ENCODE results near the gene CXCR1.
"Not testable (repeated sequence)": the region's sequence is repeated elsewhere in the genome, so short reads cannot be mapped to it uniquely, and the experiment has no call there.

The CXCR1 gene

DNA sequence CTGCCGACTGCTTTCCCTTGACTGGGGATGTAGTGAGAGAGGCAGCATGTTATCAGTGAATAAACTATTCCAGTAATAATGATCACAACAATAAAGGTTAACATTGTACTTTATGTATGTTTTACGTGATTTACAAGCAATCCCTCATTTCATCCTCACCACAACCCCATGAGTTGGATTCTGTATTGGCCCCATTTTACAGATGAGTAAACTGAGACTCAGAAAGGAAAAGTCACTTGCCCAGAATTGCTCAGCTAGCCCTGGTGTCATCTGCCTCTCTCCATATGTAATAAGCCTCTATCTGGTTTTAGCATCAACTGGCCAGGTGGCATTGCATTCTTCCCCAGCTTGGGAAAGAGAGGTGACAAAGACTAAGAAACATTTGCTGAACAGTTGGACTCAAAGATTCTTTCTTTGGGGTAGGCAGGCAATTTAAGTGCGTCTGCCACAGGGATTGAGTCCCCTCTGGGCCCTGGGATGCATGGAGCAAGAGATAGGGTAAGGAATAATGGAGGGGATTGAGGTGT is 38.8 kb downstream of the CXCR1 start:
- no peaks in the 10 kb centered on the region for H3K36me3 ChIP-seq (ENCODE audit: insufficient read depth, insufficient read length, low read length)

DNA sequence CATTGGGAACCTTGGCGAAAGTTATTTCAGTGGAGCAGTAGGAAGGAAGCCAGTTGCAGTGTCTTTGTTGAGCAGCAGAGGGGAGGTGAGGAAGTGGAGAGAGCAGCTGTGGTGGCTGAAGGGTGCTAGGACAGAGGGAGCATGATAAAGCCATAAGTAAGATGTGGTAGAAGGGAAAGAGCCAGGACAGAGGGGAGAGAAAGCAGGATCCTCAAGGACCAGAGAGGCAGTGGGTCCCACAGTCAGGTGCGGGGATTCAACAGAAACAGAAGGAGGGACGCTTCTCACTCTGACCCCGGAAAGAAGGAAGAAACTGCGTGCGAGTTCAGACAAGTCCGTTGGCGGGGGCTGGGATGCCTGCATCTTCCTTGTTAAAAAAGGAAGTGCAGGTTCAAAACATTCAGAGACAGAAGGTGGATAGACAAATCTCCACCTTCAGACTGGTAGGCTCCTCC is 41.1 kb downstream of the CXCR1 start, which contains the start of gene CXCR2:
CXCR2 (plus strand) TSS at position 403 of the 455 bp plus-strand sequence. CDS start 8,774 bp downstream, outside the sequence.
- no peak within 1 kb of the TSS for H3K4me3 ChIP-seq (ENCODE audit: insufficient read length, low read depth)
- no peaks in the 10 kb centered on the region for H3K4me1 ChIP-seq (ENCODE audit: insufficient read depth, insufficient read length)
- peaks cover 11% of the 10 kb centered on the region for H3K9me3 ChIP-seq (ENCODE audit: insufficient read depth, low read length)
- H3K36me3 ChIP-seq (ENCODE audit: insufficient read depth, insufficient read length, low read length): no peaks in the 10 kb centered on the region
- DNase-seq (ENCODE audit: low read depth, low spot score): no peak
- TF ChIP-seq SUZ12 (IDR thresholded peaks at IDR 0.05; ENCODE audit: extremely low read depth, insufficient read depth, insufficient read length) (no peak), YY1 (IDR thresholded peaks at IDR 0.05; ENCODE audit: insufficient read depth, insufficient read length) (no peak), ZNF274 (IDR thresholded peaks at IDR 0.05; ENCODE audit: low read depth, low read length) (no peak)
- H3K27me3 ChIP-seq (ENCODE audit: insufficient read depth, insufficient read length): no peaks in the 10 kb centered on the region
- no peak within 1 kb of the TSS for H3K9ac ChIP-seq (ENCODE audit: insufficient read length, low read depth)

More for the DNA sequence above, 38.8 kb downstream of the CXCR1 start:
- no peak for DNase-seq (ENCODE audit: low read depth, low spot score)
- no peak overlapping the region for H3K4me3 ChIP-seq (ENCODE audit: insufficient read length, low read depth)
- H3K9ac ChIP-seq (ENCODE audit: insufficient read length, low read depth): no peak overlapping the region
- peaks cover 2% of the 10 kb centered on the region for H3K4me1 ChIP-seq (ENCODE audit: insufficient read depth, insufficient read length)
- no peaks in the 10 kb centered on the region for H3K27me3 ChIP-seq (ENCODE audit: insufficient read depth, insufficient read length)
- no peaks in the 10 kb centered on the region for H3K9me3 ChIP-seq (ENCODE audit: insufficient read depth, low read length)
- TF ChIP-seq SUZ12 (IDR thresholded peaks at IDR 0.05; ENCODE audit: extremely low read depth, insufficient read depth, insufficient read length): no peak
- TF ChIP-seq YY1 (IDR thresholded peaks at IDR 0.05; ENCODE audit: insufficient read depth, insufficient read length): no peak
- no peak for TF ChIP-seq ZNF274 (IDR thresholded peaks at IDR 0.05; ENCODE audit: low read depth, low read length)

DNA sequence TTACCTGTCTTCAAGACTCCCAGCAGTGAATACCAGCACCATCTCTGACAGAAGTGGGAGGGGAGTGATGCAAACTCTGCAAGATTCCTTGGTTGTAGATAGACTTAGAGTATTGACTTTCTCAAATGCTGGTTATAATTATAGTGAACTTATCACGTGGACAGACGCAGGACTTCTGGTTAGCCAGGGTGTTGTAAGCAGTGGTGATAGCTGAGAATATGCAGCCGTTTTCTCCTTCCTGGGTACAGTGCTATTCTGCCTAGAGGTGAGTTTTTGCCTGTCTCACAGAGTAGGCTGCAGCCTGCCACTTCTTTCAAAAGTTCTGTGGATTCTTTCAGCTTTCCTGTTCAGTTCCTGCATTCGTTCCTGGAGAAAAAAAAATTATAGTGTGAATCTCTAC is 41.7 kb downstream of the CXCR1 start:
- Histone ChIP-seq H3K36me3 (ENCODE audit: insufficient read depth, insufficient read length, low read length) (no peaks in the 10 kb centered on the region), H3K9ac (ENCODE audit: insufficient read length, low read depth) (no peak overlapping the region), H3K9me3 (ENCODE audit: insufficient read depth, low read length) (peaks cover 11% of the 10 kb centered on the region), H3K4me1 (ENCODE audit: insufficient read depth, insufficient read length) (no peaks in the 10 kb centered on the region), H3K4me3 (ENCODE audit: insufficient read length, low read depth) (no peak overlapping the region), H3K27me3 (ENCODE audit: insufficient read depth, insufficient read length) (no peaks in the 10 kb centered on the region)
- no peak for TF ChIP-seq SUZ12 (IDR thresholded peaks at IDR 0.05; ENCODE audit: extremely low read depth, insufficient read depth, insufficient read length)
- no peak for TF ChIP-seq ZNF274 (IDR thresholded peaks at IDR 0.05; ENCODE audit: low read depth, low read length)
- TF ChIP-seq YY1 (IDR thresholded peaks at IDR 0.05; ENCODE audit: insufficient read depth, insufficient read length): no peak
- DNase-seq (ENCODE audit: low read depth, low spot score): no peak

DNA sequence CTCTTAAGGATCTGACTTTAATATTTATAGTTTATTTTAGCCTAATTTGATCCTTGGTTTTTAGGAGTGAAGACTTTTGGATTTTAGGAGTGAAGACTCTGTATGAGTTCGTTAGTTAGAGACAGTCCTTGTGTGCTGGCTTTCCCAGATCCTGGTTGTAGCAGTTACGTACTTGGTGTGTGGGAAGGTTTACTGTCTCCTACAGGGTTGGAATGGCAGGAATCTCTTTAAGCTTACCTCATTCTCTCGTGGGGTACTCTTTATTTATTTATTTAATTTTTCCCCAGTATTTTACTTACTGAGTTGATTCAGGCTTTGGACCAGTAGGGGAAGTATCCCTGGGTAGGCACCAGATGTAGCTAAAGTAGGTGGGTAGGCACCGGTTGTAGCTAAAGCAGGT is 42.8 kb downstream of the CXCR1 start:
- H3K9ac ChIP-seq (ENCODE audit: insufficient read length, low read depth): no peak overlapping the region
- H3K9me3 ChIP-seq (ENCODE audit: insufficient read depth, low read length): peaks cover 11% of the 10 kb centered on the region
- TF ChIP-seq ZNF274 (IDR thresholded peaks at IDR 0.05; ENCODE audit: low read depth, low read length): no peak
- H3K4me3 ChIP-seq (ENCODE audit: insufficient read length, low read depth): no peak overlapping the region
- no peaks in the 10 kb centered on the region for H3K36me3 ChIP-seq (ENCODE audit: insufficient read depth, insufficient read length, low read length)
- H3K27me3 ChIP-seq (ENCODE audit: insufficient read depth, insufficient read length): no peaks in the 10 kb centered on the region
- no peaks in the 10 kb centered on the region for H3K4me1 ChIP-seq (ENCODE audit: insufficient read depth, insufficient read length)
- DNase-seq (ENCODE audit: low read depth, low spot score): peak; percentile 6

DNA sequence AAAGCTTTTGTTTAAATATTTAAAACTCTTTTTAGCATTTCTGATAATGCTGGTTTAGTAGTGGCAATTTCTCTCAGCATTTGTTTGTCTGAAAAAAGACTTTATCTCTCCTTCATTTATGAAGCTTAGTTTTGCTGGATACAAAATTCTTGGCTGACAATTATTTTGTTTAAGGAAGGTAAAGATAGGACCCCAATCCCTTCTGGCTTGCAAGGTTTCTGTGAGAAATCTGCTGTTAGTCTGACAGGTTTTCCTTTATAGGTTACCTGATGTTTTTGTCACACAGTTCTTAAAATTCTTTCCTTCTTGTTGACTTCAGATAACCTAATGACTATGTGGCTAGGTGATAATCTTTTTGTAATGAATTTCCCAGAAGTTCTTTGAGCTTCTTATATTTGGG is 44.5 kb downstream of the CXCR1 start:
- H3K4me1 ChIP-seq (ENCODE audit: insufficient read depth, insufficient read length); H3K4me3 ChIP-seq (ENCODE audit: insufficient read length, low read depth); H3K27me3 ChIP-seq (ENCODE audit: insufficient read depth, insufficient read length); DNase-seq (ENCODE audit: low read depth, low spot score); H3K9ac ChIP-seq (ENCODE audit: insufficient read length, low read depth); H3K36me3 ChIP-seq (ENCODE audit: insufficient read depth, insufficient read length, low read length): not testable (repeated sequence)
- H3K9me3 ChIP-seq (ENCODE audit: insufficient read depth, low read length): peaks cover 15% of the 10 kb centered on the region

DNA sequence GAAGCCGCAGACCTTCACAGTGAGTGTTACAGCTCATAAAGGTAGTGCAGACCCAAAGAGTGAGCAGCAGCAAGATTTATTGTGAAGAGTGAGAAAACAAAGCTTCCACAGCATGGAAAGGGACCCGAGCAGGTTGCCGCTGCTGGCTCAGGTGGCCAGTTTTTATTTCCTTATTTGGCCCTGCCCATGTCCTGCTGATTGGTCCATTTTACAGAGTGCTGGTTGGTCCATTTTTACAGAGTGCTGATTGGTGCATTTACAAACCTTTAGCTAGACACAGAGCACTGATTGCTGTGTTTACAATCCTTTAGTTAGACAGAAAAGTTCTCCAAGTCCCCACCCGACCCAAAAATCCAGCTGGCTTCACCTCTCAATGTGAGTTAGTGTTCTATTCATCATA is 45.0 kb downstream of the CXCR1 start:
- H3K9ac ChIP-seq (ENCODE audit: insufficient read length, low read depth); H3K4me1 ChIP-seq (ENCODE audit: insufficient read depth, insufficient read length); H3K36me3 ChIP-seq (ENCODE audit: insufficient read depth, insufficient read length, low read length); H3K27me3 ChIP-seq (ENCODE audit: insufficient read depth, insufficient read length); H3K4me3 ChIP-seq (ENCODE audit: insufficient read length, low read depth); DNase-seq (ENCODE audit: low read depth, low spot score): not testable (repeated sequence)
- peaks cover 20% of the 10 kb centered on the region for H3K9me3 ChIP-seq (ENCODE audit: insufficient read depth, low read length)
